Daoy (cell line): Measurements from ENCODE around the gene SLC10A2. TPM values are rescaled to one million over a fixed set of nuclear protein-coding genes. Genes with fewer than 3 reads are reported as not detected.
"Not testable (repeated sequence)": the region's sequence is repeated elsewhere in the genome, so short reads cannot be mapped to it uniquely, and the experiment has no call there.

Experiments used
- DNase-seq: peaks from one replicate; pipeline ENCODE4 v3.0.0-alpha.2; 2015; ENCODE audit warnings: low read depth
- total RNA-seq: library from RNA; depleted of rRNA; stranded (reverse); fragments of >200 nt; shearing (Covaris generic); gene quantifications from 2 replicates; pipeline ENCODE4 v1.2.3, GENCODE V29; 2014; rRNA removed

Gene SLC10A2
- total RNA-seq = not detected in 2 replicates

GRCh38 chr13:103066079-103066780 is at the start of gene SLC10A2:
Gene SLC10A2, minus strand, starts transcription at chr13:103066417. Its CDS starts 168 bp downstream, at chr13:103066249.
- no peak for DNase-seq

GRCh38 chr13:103107580-103107979 is 41.4 kb upstream of the SLC10A2 start:
- no peak for DNase-seq

GRCh38 chr13:103104340-103104739 is 38.1 kb upstream of the SLC10A2 start:
- DNase-seq = peak; percentile 2

- not testable (repeated sequence) for DNase-seq
Measured at GRCh38 chr13:103103456-103103855, 37.2 kb upstream of the SLC10A2 start.

GRCh38 chr13:103102482-103102881 is 36.3 kb upstream of the SLC10A2 start:
- no peak for DNase-seq

- DNase-seq = no peak
Measured at GRCh38 chr13:103101901-103102300, 35.7 kb upstream of the SLC10A2 start.

- no peak for DNase-seq
Measured at GRCh38 chr13:103101500-103101899, 35.3 kb upstream of the SLC10A2 start.

GRCh38 chr13:103100830-103101229 is 34.6 kb upstream of the SLC10A2 start:
- no peak for DNase-seq

- no peak for DNase-seq
Measured at GRCh38 chr13:103099722-103100293, 33.6 kb upstream of the SLC10A2 start.

GRCh38 chr13:103098535-103098934 is 32.3 kb upstream of the SLC10A2 start:
- no peak for DNase-seq

- no peak for DNase-seq
Measured at GRCh38 chr13:103097366-103097928, 31.2 kb upstream of the SLC10A2 start.

GRCh38 chr13:103093649-103094048 is 27.4 kb upstream of the SLC10A2 start:
- DNase-seq = not testable (repeated sequence)

- no peak for DNase-seq
Measured at GRCh38 chr13:103087275-103087674, 21.1 kb upstream of the SLC10A2 start.

GRCh38 chr13:103081435-103081834 is 15.2 kb upstream of the SLC10A2 start:
- no peak for DNase-seq

GRCh38 chr13:103078158-103078557 is 11.9 kb upstream of the SLC10A2 start:
- no peak for DNase-seq

- no peak for DNase-seq
Measured at GRCh38 chr13:103068836-103069235, 2.6 kb upstream of the SLC10A2 start.

GRCh38 chr13:103067751-103068555 is 1.7 kb upstream of the SLC10A2 start:
- DNase-seq = peak; percentile 1

- no peak for DNase-seq
Measured at GRCh38 chr13:103066781-103067345, 646 bp upstream of the SLC10A2 start.

GRCh38 chr13:103063376-103063775 is 2.8 kb downstream of the SLC10A2 start:
- no peak for DNase-seq

GRCh38 chr13:103062079-103062478 is 4.1 kb downstream of the SLC10A2 start:
- no peak for DNase-seq

GRCh38 chr13:103056008-103056407 is 10.2 kb downstream of the SLC10A2 start:
- DNase-seq = no peak

- DNase-seq = no peak
Measured at GRCh38 chr13:103055166-103055565, 11.1 kb downstream of the SLC10A2 start.
